Hindlimb muscle (tissue), 1 donor: ENCODE data around the gene ANKEF1. TPM values are rescaled to one million over a fixed set of nuclear protein-coding genes. Genes with fewer than 3 reads are reported as not detected.
A peak's percentile ranks its signal among the peaks of the same experiment; 100 is the strongest.
"Not testable (repeated sequence)": the region's sequence is repeated elsewhere in the genome, so short reads cannot be mapped to it uniquely, and the experiment has no call there.

ENCODE experiments used
- DNase-seq: peaks from one replicate; pipeline ENCODE4 v3.0.0-alpha.2; 2013
- polyA plus RNA-seq: library from polyadenylated mRNA; unstranded; fragments of 120-200 nt; gene quantifications from one replicate; pipeline ENCODE4 v1.2.1, GENCODE V29; 2013; ENCODE audit not compliant: insufficient read length

ANKEF1 gene
- polyA plus RNA-seq, result 1.6 TPM

GRCh38 chr20:10034717-10035571 lies at the start of gene ANKEF1:
TSS of gene ANKEF1 (plus strand) at chr20:10034987. CDS start at chr20:10038302, 3,315 bp downstream.
- peak; percentile 69 for DNase-seq

DNA sequence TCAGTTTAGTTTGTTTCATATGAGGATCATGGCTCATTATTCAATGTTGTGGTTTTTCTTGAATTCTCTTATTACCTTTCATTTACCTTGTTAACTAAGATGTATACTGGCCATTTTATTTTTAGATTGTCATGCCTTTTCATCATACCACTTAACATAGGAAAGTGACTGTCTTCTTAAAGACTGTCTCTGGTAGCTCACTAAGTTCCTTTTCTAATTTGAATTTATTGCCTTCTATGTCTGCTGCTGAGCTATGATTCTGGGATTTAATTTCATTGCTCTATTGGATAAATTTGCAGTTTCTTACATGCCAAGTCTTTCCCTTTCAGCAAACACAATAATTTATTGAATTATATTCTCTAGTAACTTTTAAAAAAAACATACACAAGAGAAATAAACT lies 49.5 kb upstream of the ANKEF1 start:
- no peak for DNase-seq

- DNase-seq, result no peak
Measured at GRCh38 chr20:9985773-9986172, 49.0 kb upstream of the ANKEF1 start.

- DNase-seq, result peak; percentile 28
Measured at GRCh38 chr20:9989066-9989724, 45.6 kb upstream of the ANKEF1 start.

DNA sequence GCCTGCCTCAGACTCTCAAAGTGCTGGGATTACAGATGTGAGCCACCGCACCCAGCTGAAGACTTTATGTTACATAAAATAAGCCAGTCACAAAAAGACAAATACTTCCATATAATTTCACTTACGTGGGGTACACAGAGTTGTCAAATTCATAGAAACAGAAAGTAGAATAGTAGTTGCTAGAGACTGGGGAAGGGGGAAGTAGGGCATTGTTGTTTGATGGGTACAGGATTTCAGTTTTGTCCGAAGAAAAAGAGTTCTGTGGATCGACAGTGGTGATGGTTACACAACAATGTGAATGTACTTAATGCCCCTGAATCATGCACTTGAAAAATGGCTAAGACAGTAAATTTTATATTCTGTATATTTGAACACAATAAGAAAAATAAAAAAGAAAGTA lies 41.6 kb upstream of the ANKEF1 start:
- DNase-seq, result no peak

- DNase-seq, result no peak
Measured at GRCh38 chr20:9994676-9995075, 40.1 kb upstream of the ANKEF1 start.

DNA sequence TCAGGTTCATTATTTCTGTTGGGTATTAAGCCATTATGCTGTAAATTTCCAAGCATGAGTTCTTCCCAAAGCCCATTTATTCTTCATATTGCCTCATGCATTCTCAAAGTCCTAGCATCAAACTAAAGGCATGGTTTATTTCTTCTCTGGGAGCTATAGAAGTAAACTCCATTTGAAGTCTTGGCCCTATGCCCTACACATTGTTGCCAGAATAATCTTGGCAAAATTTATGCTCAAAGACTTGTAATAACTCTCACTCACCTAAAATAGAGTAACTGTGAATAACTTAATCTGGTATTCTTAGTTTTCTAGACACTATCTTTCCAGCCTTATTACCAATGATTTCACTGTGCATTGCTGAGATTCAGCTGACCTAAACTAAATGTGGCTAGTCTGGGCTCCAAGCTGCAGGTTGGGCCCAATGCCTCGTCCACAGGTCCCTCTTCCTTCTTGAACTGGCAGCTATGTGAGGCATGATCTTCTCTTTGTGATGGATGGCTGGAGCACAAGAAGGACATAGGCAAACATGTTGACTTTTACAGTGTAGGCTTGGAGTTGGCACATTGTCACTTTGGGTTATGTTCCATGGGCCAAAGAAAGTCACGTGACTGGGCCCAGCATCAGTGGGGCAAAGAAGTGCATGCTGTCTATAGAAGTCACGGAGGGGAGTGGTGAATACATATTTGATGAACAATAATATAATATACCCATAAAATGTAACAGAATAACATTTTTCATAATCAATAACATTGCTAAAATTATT lies 39.1 kb upstream of the ANKEF1 start:
- no peak for DNase-seq

DNA sequence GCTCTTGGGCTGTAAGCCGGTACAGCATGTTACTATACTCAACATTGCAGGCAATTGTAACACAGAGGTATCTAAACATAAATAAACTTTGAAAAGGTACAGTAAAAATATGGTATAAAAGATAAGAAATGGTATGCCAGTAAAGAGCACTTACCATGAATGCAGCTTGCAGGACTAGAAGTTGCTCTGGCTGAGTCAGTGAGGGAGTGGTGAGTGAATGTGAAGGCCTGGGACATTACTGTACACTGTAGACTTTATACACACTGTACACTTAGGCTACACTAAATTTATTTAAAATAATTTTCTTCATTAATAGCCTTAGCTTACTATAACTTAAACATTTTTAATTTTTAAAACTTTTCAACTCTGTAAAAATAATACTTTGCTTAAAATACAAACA lies 37.8 kb upstream of the ANKEF1 start:
- no peak for DNase-seq

DNA sequence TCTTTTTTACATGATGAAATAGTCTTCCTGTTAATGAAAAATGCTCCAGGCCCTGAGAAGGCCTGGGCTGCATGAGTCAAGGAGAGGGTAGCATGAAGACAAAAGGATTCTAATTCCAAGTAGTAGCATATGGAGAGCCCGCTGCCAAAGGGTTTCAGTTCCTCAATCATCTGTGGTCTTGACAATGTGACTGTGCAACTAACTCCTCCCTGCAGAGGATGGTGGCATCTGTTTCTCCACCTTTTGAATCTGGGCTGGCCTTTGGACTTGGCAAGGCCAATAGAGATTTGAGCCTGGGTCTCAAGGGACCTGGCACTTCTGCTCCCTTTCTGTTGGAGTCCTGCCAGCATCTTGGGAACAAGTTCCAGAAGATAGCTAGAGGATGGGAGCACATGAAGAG lies 35.1 kb upstream of the ANKEF1 start:
- DNase-seq, result no peak

GRCh38 chr20:10002866-10003265 lies 31.9 kb upstream of the ANKEF1 start:
- no peak for DNase-seq

GRCh38 chr20:10004900-10005299 lies 29.9 kb upstream of the ANKEF1 start:
- DNase-seq, result no peak

DNA sequence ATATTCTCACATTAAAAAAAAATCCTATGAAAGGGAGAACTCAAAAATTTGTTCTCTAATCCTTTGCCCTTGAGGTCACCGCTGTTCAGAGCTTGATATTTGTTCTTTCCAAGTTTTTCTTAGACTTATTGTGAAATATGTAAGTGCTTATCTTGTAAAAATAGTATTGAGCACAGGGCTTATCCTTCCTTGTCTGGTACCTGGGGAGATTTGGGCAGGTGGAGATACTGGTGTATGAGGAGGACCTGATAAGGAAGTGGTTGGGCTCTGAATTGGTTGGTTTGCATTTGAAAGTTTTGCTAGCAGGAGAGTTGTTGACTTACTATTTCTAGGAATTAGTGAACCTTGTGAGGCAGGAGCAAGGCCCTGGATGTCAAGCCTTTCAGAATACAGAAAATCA lies 28.9 kb upstream of the ANKEF1 start:
- DNase-seq, result no peak

GRCh38 chr20:10006447-10007090 lies 28.2 kb upstream of the ANKEF1 start:
- no peak for DNase-seq

- DNase-seq, result no peak
Measured at GRCh38 chr20:10007158-10007557, 27.6 kb upstream of the ANKEF1 start.

DNA sequence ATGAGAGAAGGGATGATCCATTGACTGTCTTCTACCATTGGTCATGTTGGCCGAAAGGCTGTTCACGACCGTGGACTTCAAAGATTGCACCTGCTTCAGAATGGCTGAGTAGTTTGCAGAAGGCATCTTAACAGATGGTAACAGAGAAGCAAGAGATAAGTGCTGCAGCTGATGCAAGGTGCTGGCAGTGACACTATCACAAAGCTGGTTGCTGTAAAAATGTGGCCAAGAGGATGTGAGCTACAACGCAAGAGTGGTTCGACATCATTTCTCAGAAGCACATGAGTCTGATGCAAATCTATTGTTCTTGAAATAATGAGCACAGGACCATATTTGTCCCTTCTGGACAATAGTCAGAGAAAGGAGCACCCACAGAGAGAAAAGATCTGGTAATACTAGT lies 27.0 kb upstream of the ANKEF1 start:
- no peak for DNase-seq

DNA sequence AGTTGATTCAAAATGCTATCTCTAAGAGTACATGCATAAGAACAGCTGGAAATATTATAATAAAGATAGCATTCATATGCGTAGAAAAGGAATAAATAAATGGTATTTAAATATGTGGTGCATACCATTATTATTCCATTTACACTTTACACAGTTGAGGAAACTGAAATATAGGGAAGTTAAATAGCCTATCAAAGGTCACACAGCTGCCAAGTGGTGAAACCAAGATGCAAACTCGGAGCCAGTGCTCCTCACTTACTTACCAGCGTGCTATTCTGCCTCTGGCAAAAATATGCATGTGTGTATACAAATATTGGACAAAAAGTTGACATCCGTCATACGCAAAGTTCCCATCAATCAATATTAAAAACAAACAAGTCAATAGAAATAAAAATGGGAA lies 22.3 kb upstream of the ANKEF1 start:
- DNase-seq, result no peak

DNA sequence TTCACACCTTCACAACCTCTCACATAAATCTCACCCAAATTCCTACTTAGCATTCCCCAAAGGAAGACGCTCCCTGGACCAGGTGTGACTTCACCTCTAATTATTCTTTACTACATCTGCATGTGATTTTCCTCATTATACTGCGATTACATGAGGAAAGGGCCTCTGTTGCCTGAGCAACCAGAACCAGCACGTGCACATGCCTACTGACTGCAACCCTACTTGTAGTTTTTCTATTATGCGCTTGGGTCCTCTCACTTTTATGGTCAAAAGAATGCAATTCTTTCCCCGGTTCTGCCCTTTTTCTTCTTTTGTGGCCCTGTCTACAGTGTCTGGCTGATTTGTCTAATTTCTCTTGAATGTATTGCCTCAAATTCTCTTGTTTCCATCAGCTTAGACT lies 20.4 kb upstream of the ANKEF1 start:
- DNase-seq, result no peak

GRCh38 chr20:10020937-10021336 lies 13.8 kb upstream of the ANKEF1 start:
- no peak for DNase-seq

DNA sequence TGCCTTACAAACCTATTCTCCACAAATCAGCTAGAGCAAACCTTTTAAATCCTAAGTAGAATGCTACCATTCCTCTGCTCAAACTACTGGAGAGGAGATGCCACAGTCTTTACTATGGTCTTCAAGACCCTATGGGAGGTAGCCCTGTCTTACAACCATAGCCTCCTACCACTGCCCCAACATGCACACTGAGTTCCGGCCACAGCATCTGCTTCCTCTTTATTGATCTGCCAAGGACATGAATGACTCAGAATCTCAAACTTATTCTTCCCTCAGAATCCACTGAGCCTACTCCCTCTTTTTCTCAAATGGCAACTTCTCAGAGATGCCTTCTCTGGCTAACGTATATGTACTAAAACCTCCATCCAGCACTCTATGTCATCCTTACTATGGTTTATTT lies 12.2 kb upstream of the ANKEF1 start:
- no peak for DNase-seq

DNA sequence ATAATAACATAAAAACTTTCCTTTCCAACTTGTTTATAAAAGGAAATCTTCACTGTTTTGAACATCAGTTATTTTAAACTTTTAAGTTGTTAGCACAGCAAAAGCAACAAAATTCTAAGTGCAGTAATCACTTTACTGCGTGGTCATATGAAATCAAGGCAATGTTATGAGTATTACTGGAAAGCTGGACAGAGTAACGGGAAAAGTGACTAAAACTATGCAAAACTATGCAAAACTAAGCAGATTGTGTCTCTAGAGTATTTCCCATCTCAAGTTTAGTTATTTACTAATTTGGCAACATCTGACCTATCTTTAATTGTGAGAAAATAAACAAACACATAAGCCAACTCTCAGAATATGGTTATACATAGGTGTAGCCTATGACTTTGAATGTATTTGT lies 10.9 kb upstream of the ANKEF1 start:
- DNase-seq, result peak; percentile 25

DNA sequence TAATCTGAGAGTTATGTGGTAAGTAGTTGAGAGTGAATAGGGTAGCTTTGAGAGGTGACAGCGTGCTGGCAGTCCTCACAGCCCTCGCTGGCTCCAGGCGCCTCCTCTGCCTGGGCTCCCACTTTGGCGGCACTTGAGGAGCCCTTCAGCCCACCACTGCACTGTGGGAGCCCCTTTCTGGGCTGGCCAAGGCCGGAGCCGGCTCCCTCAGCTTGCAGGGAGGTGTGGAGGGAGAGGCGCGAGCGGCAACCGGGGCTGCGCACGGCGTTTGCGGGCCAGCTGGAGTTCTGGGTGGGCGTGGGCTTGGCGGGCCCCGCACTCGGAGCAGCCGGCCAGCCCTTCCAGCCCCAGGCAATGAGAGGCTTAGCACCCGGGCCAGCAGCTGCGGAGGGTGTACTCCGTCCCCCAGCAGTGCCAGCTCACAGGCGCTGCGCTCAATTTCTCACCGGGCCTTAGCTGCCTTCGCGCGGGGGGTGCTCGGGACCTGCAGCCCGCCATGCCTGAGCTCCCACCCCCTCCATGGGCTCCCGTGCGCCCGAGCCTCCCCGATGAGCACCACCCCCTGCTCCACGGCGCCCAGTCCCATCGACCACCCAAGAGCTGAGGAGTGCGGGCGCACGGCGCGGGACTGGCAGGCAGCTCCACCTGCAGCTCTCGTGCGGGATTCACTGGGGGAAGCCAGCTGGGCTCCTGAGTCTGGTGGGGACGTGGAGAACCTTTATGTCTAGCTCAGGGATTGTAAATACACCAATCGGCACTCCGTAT lies 3.2 kb upstream of the ANKEF1 start:
- DNase-seq, result not testable (repeated sequence)

DNA sequence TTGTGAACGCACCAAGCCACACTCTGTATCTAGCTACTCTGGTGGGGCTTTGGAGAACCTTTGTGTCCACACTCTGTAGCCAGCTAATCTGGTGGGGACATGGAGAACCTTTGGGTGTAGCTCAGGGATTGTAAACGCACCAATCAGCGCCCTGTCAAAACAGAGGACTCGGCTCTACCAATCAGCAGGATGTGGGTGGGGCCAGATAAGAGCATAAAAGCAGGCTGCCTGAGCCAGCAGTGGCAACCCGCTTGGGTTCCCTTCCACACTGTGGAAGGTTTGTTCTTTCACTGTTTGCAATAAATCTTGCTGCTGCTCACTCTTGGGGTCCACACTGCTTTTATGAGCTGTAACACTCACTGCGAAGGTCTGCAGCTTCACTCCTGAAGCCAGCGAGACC lies 2.5 kb upstream of the ANKEF1 start:
- DNase-seq, result not testable (repeated sequence)
